ENCODE data around the gene EML1.

The EML1 gene

GRCh38 chr14:99779751-99780150 is 13.5 kb upstream of the EML1 start:
- DNase-seq (ENCODE audit: low read depth), result no peak

- no peak for DNase-seq (ENCODE audit: low read depth)
Measured at GRCh38 chr14:99780690-99781089, 12.5 kb upstream of the EML1 start.

- no peak for DNase-seq (ENCODE audit: low read depth)
Measured at GRCh38 chr14:99781091-99781490, 12.1 kb upstream of the EML1 start.

GRCh38 chr14:99781853-99782610 is 11.2 kb upstream of the EML1 start:
- no peak for DNase-seq (ENCODE audit: low read depth)

- no peak for DNase-seq (ENCODE audit: low read depth)
Measured at GRCh38 chr14:99784508-99784907, 8.7 kb upstream of the EML1 start.

- no peak for DNase-seq (ENCODE audit: low read depth)
Measured at GRCh38 chr14:99785426-99785825, 7.8 kb upstream of the EML1 start.

GRCh38 chr14:99786511-99786989 is 6.7 kb upstream of the EML1 start:
- no peak for DNase-seq (ENCODE audit: low read depth)

- no peak for DNase-seq (ENCODE audit: low read depth)
Measured at GRCh38 chr14:99788713-99789112, 4.5 kb upstream of the EML1 start.

- DNase-seq (ENCODE audit: low read depth), result no peak
Measured at GRCh38 chr14:99789581-99789980, 3.6 kb upstream of the EML1 start.

GRCh38 chr14:99790201-99790977 is 2.8 kb upstream of the EML1 start:
- DNase-seq (ENCODE audit: low read depth), result no peak

GRCh38 chr14:99790978-99791376 is 2.2 kb upstream of the EML1 start:
- DNase-seq (ENCODE audit: low read depth), result no peak

GRCh38 chr14:99791476-99792209 is 1.6 kb upstream of the EML1 start:
- DNase-seq (ENCODE audit: low read depth), result no peak

GRCh38 chr14:99792210-99792535 is 1.0 kb upstream of the EML1 start:
- DNase-seq (ENCODE audit: low read depth), result no peak

GRCh38 chr14:99792551-99793212 is 531 bp upstream of the EML1 start:
- DNase-seq (ENCODE audit: low read depth), result no peak

- no peak for DNase-seq (ENCODE audit: low read depth)
Measured at GRCh38 chr14:99794151-99794780, 1.1 kb downstream of the EML1 start.

- no peak for DNase-seq (ENCODE audit: low read depth)
Measured at GRCh38 chr14:99795046-99795445, 1.8 kb downstream of the EML1 start.

- DNase-seq (ENCODE audit: low read depth), result no peak
Measured at GRCh38 chr14:99797231-99797630, 4.0 kb downstream of the EML1 start.

- no peak for DNase-seq (ENCODE audit: low read depth)
Measured at GRCh38 chr14:99800781-99801180, 7.6 kb downstream of the EML1 start.

- no peak for DNase-seq (ENCODE audit: low read depth)
Measured at GRCh38 chr14:99802301-99803105, 9.3 kb downstream of the EML1 start.

GRCh38 chr14:99803106-99803775 is 10.0 kb downstream of the EML1 start:
- no peak for DNase-seq (ENCODE audit: low read depth)
